Karpas-422 (cell line): ENCODE measurements around the gene GABRB1. TPM values are rescaled to one million over a fixed set of nuclear protein-coding genes. Genes with fewer than 3 reads are reported as not detected.

ENCODE experiments used
- DNase-seq: peaks from one replicate; pipeline ENCODE4 v3.0.0-alpha.2; 2015
- H2AFZ ChIP-seq: fragments of 200-600 bp; sonication (generic); 2 replicates; pipeline ENCODE4 v1.6.1; 2014; ENCODE audit warnings: antibody characterized with exemption, low read length, mixed read lengths
- H3K27ac ChIP-seq: fragments of 200-600 bp; sonication (generic); 2 replicates; pipeline ENCODE4 v1.5.1; 2014; ENCODE audit warnings: mild to moderate bottlenecking, low read length, moderate library complexity
- H3K27me3 ChIP-seq: fragments of 200-600 bp; sonication (generic); 2 replicates; pipeline ENCODE4 v1.6.1; 2014; ENCODE audit warnings: low read length, mixed read lengths
- H3K36me3 ChIP-seq: fragments of 200-600 bp; sonication (generic); 2 replicates; pipeline ENCODE4 v1.6.1; 2014; ENCODE audit warnings: low read length, mixed read lengths; ENCODE audit not compliant: insufficient read depth
- H3K4me1 ChIP-seq: fragments of 200-600 bp; sonication (generic); 2 replicates; pipeline ENCODE4 v1.6.1; 2014; ENCODE audit warnings: mild to moderate bottlenecking, low read length, mixed read lengths
- H3K4me2 ChIP-seq: fragments of 200-600 bp; sonication (generic); 2 replicates; pipeline ENCODE4 v1.6.1; 2014; ENCODE audit warnings: low read length, low read depth, mild to moderate bottlenecking; ENCODE audit not compliant: poor library complexity, severe bottlenecking
- H3K4me3 ChIP-seq: fragments of 200-600 bp; sonication (generic); 2 replicates; pipeline ENCODE4 v1.5.1; 2014; ENCODE audit warnings: mild to moderate bottlenecking, antibody characterized with exemption, low read length, mixed read lengths
- H3K79me2 ChIP-seq: fragments of 200-600 bp; sonication (generic); 2 replicates; pipeline ENCODE4 v1.6.1; 2014; ENCODE audit warnings: mild to moderate bottlenecking, low read length, mixed read lengths
- H3K9ac ChIP-seq: fragments of 200-600 bp; sonication (generic); 2 replicates; pipeline ENCODE4 v1.6.0; 2014; ENCODE audit warnings: low read length
- H3K9me2 ChIP-seq: fragments of 200-600 bp; sonication (generic), shearing (Covaris generic); replicated peaks from 2 replicates; pipeline ENCODE4 v1.6.0; 2014; ENCODE audit warnings: mild to moderate bottlenecking, low read length, moderate library complexity; ENCODE audit not compliant: insufficient read depth
- H3K9me3 ChIP-seq: fragments of 300-700, 200-600 bp; sonication (generic); 2 replicates; pipeline ENCODE4 v1.6.1; 2014; ENCODE audit warnings: low read length, mixed read lengths
- H4K20me1 ChIP-seq: fragments of 200-600 bp; sonication (generic); 2 replicates; pipeline ENCODE4 v1.6.1; 2014; ENCODE audit warnings: mild to moderate bottlenecking, antibody characterized with exemption, low read length, low read depth; ENCODE audit not compliant: insufficient read depth
- total RNA-seq: library from RNA; depleted of rRNA; stranded (reverse); fragments of >200 nt; shearing (Covaris generic); gene quantifications from 2 replicates; pipeline ENCODE4 v1.2.3, GENCODE V29; 2014; ENCODE audit warnings: low replicate concordance

Gene GABRB1
- total RNA-seq, 1 experiment from 2014 or later, result not detected

GRCh38 chr4:47193179-47193578 lies 161.8 kb downstream of the GABRB1 start:
- no peak overlapping the region for H3K4me3 ChIP-seq
- no peaks in the 10 kb centered on the region for H3K36me3 ChIP-seq
- H3K79me2 ChIP-seq, result no peaks in the 10 kb centered on the region
- no peak overlapping the region for H3K4me2 ChIP-seq
- no peaks in the 10 kb centered on the region for H3K9me3 ChIP-seq
- no peak overlapping the region for H2AFZ ChIP-seq
- no peak overlapping the region for H3K27ac ChIP-seq
- DNase-seq, result no peak
- no peaks in the 10 kb centered on the region for H3K9me2 ChIP-seq
- H3K4me1 ChIP-seq, result no peaks in the 10 kb centered on the region
- no peaks in the 10 kb centered on the region for H4K20me1 ChIP-seq
- no peaks in the 10 kb centered on the region for H3K27me3 ChIP-seq
- no peak overlapping the region for H3K9ac ChIP-seq

- H3K9me2 ChIP-seq, result no peaks in the 10 kb centered on the region
- DNase-seq, result no peak
- H3K9me3 ChIP-seq, result no peaks in the 10 kb centered on the region
- H3K4me2 ChIP-seq, result no peak overlapping the region
- H3K27me3 ChIP-seq, result no peaks in the 10 kb centered on the region
- no peak overlapping the region for H3K9ac ChIP-seq
- H3K4me3 ChIP-seq, result no peak overlapping the region
- no peaks in the 10 kb centered on the region for H3K79me2 ChIP-seq
- H3K27ac ChIP-seq, result no peak overlapping the region
- no peaks in the 10 kb centered on the region for H4K20me1 ChIP-seq
- H2AFZ ChIP-seq, result no peak overlapping the region
- H3K36me3 ChIP-seq, result no peaks in the 10 kb centered on the region
- H3K4me1 ChIP-seq, result no peaks in the 10 kb centered on the region
Measured at GRCh38 chr4:47194036-47194737, 162.8 kb downstream of the GABRB1 start.

GRCh38 chr4:47195706-47196105 lies 164.3 kb downstream of the GABRB1 start:
- Histone ChIP-seq H3K27ac (no peak overlapping the region), H3K4me2 (no peak overlapping the region), H3K9me3 (no peaks in the 10 kb centered on the region), H3K4me3 (no peak overlapping the region), H3K27me3 (no peaks in the 10 kb centered on the region), H3K9ac (no peak overlapping the region), H3K79me2 (no peaks in the 10 kb centered on the region), H2AFZ (no peak overlapping the region), H3K36me3 (no peaks in the 10 kb centered on the region), H3K4me1 (no peaks in the 10 kb centered on the region), H3K9me2 (no peaks in the 10 kb centered on the region), H4K20me1 (no peaks in the 10 kb centered on the region)
- no peak for DNase-seq

GRCh38 chr4:47198791-47199190 lies 167.4 kb downstream of the GABRB1 start:
- Histone ChIP-seq H3K4me2 (no peak overlapping the region), H3K9me2 (no peaks in the 10 kb centered on the region), H3K27me3 (no peaks in the 10 kb centered on the region), H3K4me1 (no peaks in the 10 kb centered on the region), H3K9ac (no peak overlapping the region), H3K79me2 (no peaks in the 10 kb centered on the region), H3K27ac (no peak overlapping the region), H4K20me1 (no peaks in the 10 kb centered on the region), H3K9me3 (no peaks in the 10 kb centered on the region), H3K4me3 (no peak overlapping the region), H3K36me3 (no peaks in the 10 kb centered on the region), H2AFZ (no peak overlapping the region)
- no peak for DNase-seq

GRCh38 chr4:47203593-47203992 lies 172.2 kb downstream of the GABRB1 start:
- Histone ChIP-seq H3K9me2 (no peaks in the 10 kb centered on the region), H3K4me3 (no peak overlapping the region), H3K36me3 (no peaks in the 10 kb centered on the region), H3K9ac (no peak overlapping the region), H3K9me3 (no peaks in the 10 kb centered on the region), H4K20me1 (no peaks in the 10 kb centered on the region), H3K4me1 (no peaks in the 10 kb centered on the region), H3K79me2 (no peaks in the 10 kb centered on the region), H3K27me3 (peaks cover 3% of the 10 kb centered on the region; the same call in 1 of the 2 replicates), H3K27ac (no peak overlapping the region), H3K4me2 (no peak overlapping the region), H2AFZ (no peak overlapping the region)
- DNase-seq, result no peak

GRCh38 chr4:47207555-47207954 lies 176.2 kb downstream of the GABRB1 start:
- no peaks in the 10 kb centered on the region for H4K20me1 ChIP-seq
- H3K4me1 ChIP-seq, result no peaks in the 10 kb centered on the region
- H3K9me2 ChIP-seq, result no peaks in the 10 kb centered on the region

GRCh38 chr4:47209833-47210232 lies 178.5 kb downstream of the GABRB1 start:
- Histone ChIP-seq H3K27ac (no peak overlapping the region), H3K27me3 (peaks cover 2% of the 10 kb centered on the region; the same call in 1 of the 2 replicates), H3K79me2 (no peaks in the 10 kb centered on the region), H3K9me2 (no peaks in the 10 kb centered on the region), H3K9ac (no peak overlapping the region), H4K20me1 (no peaks in the 10 kb centered on the region), H3K4me3 (no peak overlapping the region), H3K9me3 (no peaks in the 10 kb centered on the region), H3K4me2 (no peak overlapping the region), H3K36me3 (no peaks in the 10 kb centered on the region), H3K4me1 (no peaks in the 10 kb centered on the region), H2AFZ (no peak overlapping the region)
- no peak for DNase-seq

More at GRCh38 chr4:47207555-47207954, 176.2 kb downstream of the GABRB1 start:
- no peaks in the 10 kb centered on the region for H3K36me3 ChIP-seq
- no peak overlapping the region for H3K4me2 ChIP-seq
- H3K9me3 ChIP-seq, result no peaks in the 10 kb centered on the region
- H3K27ac ChIP-seq, result no peak overlapping the region
- no peak overlapping the region for H2AFZ ChIP-seq
- H3K9ac ChIP-seq, result no peak overlapping the region
- H3K4me3 ChIP-seq, result no peak overlapping the region
- no peaks in the 10 kb centered on the region for H3K79me2 ChIP-seq
- DNase-seq, result no peak
- H3K27me3 ChIP-seq, result peaks cover 3% of the 10 kb centered on the region; the same call in 1 of the 2 replicates

GRCh38 chr4:47210828-47211227 lies 179.5 kb downstream of the GABRB1 start:
- no peaks in the 10 kb centered on the region for H3K9me3 ChIP-seq

More at GRCh38 chr4:47210828-47211227, 179.5 kb downstream of the GABRB1 start:
- Histone ChIP-seq H2AFZ (no peak overlapping the region), H3K4me2 (no peak overlapping the region), H3K79me2 (no peaks in the 10 kb centered on the region), H3K4me1 (no peaks in the 10 kb centered on the region), H3K36me3 (no peaks in the 10 kb centered on the region), H3K9me2 (no peaks in the 10 kb centered on the region), H3K4me3 (no peak overlapping the region), H3K9ac (no peak overlapping the region), H3K27ac (no peak overlapping the region), H4K20me1 (no peaks in the 10 kb centered on the region), H3K27me3 (no peaks in the 10 kb centered on the region)
- no peak for DNase-seq
